ENCODE data around the gene SYT14. TPM values are rescaled to one million over a fixed set of nuclear protein-coding genes. Genes with fewer than 3 reads are reported as not detected.

Gene SYT14
- polyA plus RNA-seq, 2 of the 4 experiments (the other 2 are of a cell fraction), result 0.01 to 0.06 TPM

DNA sequence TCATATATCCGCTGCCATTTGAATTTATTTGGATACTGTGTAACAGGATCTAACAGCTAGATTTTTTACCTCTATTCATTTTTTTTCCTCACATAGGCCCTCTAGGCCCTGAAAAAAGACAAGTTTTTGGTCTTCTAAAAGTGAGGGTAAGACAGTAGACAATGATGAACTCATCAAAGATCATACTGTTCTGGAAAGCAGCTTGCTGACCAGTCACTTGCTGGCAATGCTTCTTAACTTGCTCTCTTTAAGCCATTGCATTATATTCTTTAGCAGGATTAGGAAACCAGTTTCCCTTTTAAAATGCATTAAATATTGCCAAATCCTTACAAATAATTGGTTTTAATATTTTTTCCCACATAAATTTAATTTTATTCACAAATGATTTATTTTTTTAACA is 65.5 kb downstream of the SYT14 start:
- no peak for ATAC-seq
- no peak overlapping the region for H3K4me3 ChIP-seq
- WGBS (ENCODE audit: missing lambda C conversion rate), result 74% methylated on average over 1 of the region's 1 CpG
- H3K4me2 ChIP-seq, result no peak overlapping the region
- DNase-seq (ENCODE audit: low read depth in 1 of 2, low spot score in 1 of 2), result no peak
- no peaks in the 10 kb centered on the region for H3K4me1 ChIP-seq
- H3K9me3 ChIP-seq, result no peaks in the 10 kb centered on the region
- ChIA-PET CTCF (no interaction called here), POLR2A (no interaction called here)
- TF ChIP-seq RNF2 (IDR thresholded peaks at IDR 0.05; ENCODE audit: borderline replicate concordance, low read depth), result no peak
- TF ChIP-seq POLR2AphosphoS2 (conservative IDR thresholded peaks at IDR 0.05; ENCODE audit: low read length), result no peak
- no peak for TF ChIP-seq HOXB5 (CRISPR knock-in tag; IDR thresholded peaks at IDR 0.05)
- TF ChIP-seq RFX5 (IDR thresholded peaks at IDR 0.05), result no peak
- TF ChIP-seq, protein P1, sequence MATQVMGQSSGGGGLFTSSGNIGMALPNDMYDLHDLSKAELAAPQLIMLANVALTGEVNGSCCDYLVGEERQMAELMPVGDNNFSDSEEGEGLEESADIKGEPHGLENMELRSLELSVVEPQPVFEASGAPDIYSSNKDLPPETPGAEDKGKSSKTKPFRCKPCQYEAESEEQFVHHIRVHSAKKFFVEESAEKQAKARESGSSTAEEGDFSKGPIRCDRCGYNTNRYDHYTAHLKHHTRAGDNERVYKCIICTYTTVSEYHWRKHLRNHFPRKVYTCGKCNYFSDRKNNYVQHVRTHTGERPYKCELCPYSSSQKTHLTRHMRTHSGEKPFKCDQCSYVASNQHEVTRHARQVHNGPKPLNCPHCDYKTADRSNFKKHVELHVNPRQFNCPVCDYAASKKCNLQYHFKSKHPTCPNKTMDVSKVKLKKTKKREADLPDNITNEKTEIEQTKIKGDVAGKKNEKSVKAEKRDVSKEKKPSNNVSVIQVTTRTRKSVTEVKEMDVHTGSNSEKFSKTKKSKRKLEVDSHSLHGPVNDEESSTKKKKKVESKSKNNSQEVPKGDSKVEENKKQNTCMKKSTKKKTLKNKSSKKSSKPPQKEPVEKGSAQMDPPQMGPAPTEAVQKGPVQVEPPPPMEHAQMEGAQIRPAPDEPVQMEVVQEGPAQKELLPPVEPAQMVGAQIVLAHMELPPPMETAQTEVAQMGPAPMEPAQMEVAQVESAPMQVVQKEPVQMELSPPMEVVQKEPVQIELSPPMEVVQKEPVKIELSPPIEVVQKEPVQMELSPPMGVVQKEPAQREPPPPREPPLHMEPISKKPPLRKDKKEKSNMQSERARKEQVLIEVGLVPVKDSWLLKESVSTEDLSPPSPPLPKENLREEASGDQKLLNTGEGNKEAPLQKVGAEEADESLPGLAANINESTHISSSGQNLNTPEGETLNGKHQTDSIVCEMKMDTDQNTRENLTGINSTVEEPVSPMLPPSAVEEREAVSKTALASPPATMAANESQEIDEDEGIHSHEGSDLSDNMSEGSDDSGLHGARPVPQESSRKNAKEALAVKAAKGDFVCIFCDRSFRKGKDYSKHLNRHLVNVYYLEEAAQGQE (IDR thresholded peaks at IDR 0.05), result no peak
- no peak for TF ChIP-seq KDM5A (IDR thresholded peaks at IDR 0.05)
- TF ChIP-seq, protein P2, sequence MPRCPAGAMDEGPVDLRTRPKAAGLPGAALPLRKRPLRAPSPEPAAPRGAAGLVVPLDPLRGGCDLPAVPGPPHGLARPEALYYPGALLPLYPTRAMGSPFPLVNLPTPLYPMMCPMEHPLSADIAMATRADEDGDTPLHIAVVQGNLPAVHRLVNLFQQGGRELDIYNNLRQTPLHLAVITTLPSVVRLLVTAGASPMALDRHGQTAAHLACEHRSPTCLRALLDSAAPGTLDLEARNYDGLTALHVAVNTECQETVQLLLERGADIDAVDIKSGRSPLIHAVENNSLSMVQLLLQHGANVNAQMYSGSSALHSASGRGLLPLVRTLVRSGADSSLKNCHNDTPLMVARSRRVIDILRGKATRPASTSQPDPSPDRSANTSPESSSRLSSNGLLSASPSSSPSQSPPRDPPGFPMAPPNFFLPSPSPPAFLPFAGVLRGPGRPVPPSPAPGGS (IDR thresholded peaks at IDR 0.05), result no peak
- TF ChIP-seq, protein P3, sequence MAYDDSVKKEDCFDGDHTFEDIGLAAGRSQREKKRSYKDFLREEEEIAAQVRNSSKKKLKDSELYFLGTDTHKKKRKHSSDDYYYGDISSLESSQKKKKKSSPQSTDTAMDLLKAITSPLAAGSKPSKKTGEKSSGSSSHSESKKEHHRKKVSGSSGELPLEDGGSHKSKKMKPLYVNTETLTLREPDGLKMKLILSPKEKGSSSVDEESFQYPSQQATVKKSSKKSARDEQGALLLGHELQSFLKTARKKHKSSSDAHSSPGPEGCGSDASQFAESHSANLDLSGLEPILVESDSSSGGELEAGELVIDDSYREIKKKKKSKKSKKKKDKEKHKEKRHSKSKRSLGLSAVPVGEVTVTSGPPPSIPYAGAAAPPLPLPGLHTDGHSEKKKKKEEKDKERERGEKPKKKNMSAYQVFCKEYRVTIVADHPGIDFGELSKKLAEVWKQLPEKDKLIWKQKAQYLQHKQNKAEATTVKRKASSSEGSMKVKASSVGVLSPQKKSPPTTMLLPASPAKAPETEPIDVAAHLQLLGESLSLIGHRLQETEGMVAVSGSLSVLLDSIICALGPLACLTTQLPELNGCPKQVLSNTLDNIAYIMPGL (CRISPR knock-in tag; IDR thresholded peaks at IDR 0.05; ENCODE audit: borderline replicate concordance), result no peak
- TF ChIP-seq NPAS2 (CRISPR knock-in tag; IDR thresholded peaks at IDR 0.05; ENCODE audit: borderline replicate concordance), result no peak
- TF ChIP-seq CBX2 (IDR thresholded peaks at IDR 0.05; ENCODE audit: borderline replicate concordance, low read depth), result no peak
- TF ChIP-seq, protein P4, sequence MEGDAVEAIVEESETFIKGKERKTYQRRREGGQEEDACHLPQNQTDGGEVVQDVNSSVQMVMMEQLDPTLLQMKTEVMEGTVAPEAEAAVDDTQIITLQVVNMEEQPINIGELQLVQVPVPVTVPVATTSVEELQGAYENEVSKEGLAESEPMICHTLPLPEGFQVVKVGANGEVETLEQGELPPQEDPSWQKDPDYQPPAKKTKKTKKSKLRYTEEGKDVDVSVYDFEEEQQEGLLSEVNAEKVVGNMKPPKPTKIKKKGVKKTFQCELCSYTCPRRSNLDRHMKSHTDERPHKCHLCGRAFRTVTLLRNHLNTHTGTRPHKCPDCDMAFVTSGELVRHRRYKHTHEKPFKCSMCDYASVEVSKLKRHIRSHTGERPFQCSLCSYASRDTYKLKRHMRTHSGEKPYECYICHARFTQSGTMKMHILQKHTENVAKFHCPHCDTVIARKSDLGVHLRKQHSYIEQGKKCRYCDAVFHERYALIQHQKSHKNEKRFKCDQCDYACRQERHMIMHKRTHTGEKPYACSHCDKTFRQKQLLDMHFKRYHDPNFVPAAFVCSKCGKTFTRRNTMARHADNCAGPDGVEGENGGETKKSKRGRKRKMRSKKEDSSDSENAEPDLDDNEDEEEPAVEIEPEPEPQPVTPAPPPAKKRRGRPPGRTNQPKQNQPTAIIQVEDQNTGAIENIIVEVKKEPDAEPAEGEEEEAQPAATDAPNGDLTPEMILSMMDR (IDR thresholded peaks at IDR 0.05), result no peak
- no peak for TF ChIP-seq FOSB (CRISPR knock-in tag; IDR thresholded peaks at IDR 0.05)
- no peak for TF ChIP-seq FOXS1 (CRISPR knock-in tag; IDR thresholded peaks at IDR 0.05)
- TF ChIP-seq ESRRA (IDR thresholded peaks at IDR 0.05; ENCODE audit: borderline replicate concordance, low read length), result no peak
- FAIRE-seq, result no peak
- H3K27ac ChIP-seq, result no peak overlapping the region

DNA sequence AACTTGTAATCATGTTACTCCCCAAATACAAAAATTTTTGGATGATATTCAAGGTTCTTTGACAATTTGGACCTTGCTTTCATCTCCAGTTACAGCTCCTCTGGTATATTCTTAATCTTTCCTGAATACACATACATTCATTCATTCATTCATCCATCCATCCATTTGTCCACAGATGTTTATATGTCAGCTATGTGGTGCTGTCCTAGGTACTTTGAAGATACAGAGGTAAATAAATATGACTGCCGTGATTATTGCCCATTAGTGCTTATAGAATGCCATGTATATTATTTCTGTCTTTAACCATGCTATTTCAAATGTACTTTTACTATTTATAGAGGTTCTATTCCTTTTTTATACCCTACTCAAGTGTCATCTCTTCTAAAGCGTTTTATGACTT is 72.1 kb downstream of the SYT14 start:
- POLR2A ChIA-PET, result no interaction called here
- CTCF ChIA-PET, result no interaction called here
- Histone ChIP-seq H3K4me3 (no peak overlapping the region), H3K4me1 (no peaks in the 10 kb centered on the region), H3K4me2 (no peak overlapping the region), H3K9me3 (no peaks in the 10 kb centered on the region), H3K27ac (no peak overlapping the region)
- FAIRE-seq (no peak), DNase-seq (ENCODE audit: low read depth in 1 of 2, low spot score in 1 of 2) (no peak), ATAC-seq (no peak)
- 0% methylated on average over 2 of the region's 2 CpGs for WGBS (ENCODE audit: missing lambda C conversion rate)
- TF ChIP-seq JUNB (IDR thresholded peaks at IDR 0.05) (no peak), MYC (IDR thresholded peaks at IDR 0.05; ENCODE audit: borderline replicate concordance, low read length) (no peak), TP53 (CRISPR knock-in tag; IDR thresholded peaks at IDR 0.05) (no peak), GATA3 (IDR thresholded peaks at IDR 0.05; ENCODE audit: borderline replicate concordance) (no peak), BHLHE40 (IDR thresholded peaks at IDR 0.05; ENCODE audit: low read depth, low read length) (no peak), POLR2A (IDR thresholded peaks at IDR 0.05; ENCODE audit: low read length) (no peak), HEYL (CRISPR knock-in tag; IDR thresholded peaks at IDR 0.05) (no peak), PHF8 (IDR thresholded peaks at IDR 0.05; ENCODE audit: borderline replicate concordance, low read depth) (no peak), ZSCAN20 (CRISPR knock-in tag; IDR thresholded peaks at IDR 0.05) (no peak), CHD2 (IDR thresholded peaks at IDR 0.05; ENCODE audit: low read length, partially characterized antibody) (no peak), ZFP36 (IDR thresholded peaks at IDR 0.05; ENCODE audit: borderline replicate concordance, partially characterized antibody) (no peak), NFE2L2 (conservative IDR thresholded peaks at IDR 0.05; ENCODE audit: low read length) (no peak)
- TF ChIP-seq, protein P5, sequence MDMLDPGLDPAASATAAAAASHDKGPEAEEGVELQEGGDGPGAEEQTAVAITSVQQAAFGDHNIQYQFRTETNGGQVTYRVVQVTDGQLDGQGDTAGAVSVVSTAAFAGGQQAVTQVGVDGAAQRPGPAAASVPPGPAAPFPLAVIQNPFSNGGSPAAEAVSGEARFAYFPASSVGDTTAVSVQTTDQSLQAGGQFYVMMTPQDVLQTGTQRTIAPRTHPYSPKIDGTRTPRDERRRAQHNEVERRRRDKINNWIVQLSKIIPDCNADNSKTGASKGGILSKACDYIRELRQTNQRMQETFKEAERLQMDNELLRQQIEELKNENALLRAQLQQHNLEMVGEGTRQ (IDR thresholded peaks at IDR 0.05), result no peak
- TF ChIP-seq, protein P6, sequence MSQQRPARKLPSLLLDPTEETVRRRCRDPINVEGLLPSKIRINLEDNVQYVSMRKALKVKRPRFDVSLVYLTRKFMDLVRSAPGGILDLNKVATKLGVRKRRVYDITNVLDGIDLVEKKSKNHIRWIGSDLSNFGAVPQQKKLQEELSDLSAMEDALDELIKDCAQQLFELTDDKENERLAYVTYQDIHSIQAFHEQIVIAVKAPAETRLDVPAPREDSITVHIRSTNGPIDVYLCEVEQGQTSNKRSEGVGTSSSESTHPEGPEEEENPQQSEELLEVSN (IDR thresholded peaks at IDR 0.05; ENCODE audit: borderline replicate concordance, low read depth), result no peak
- TF ChIP-seq, protein P7, sequence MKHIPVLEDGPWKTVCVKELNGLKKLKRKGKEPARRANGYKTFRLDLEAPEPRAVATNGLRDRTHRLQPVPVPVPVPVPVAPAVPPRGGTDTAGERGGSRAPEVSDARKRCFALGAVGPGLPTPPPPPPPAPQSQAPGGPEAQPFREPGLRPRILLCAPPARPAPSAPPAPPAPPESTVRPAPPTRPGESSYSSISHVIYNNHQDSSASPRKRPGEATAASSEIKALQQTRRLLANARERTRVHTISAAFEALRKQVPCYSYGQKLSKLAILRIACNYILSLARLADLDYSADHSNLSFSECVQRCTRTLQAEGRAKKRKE (CRISPR knock-in tag; IDR thresholded peaks at IDR 0.05; ENCODE audit: low read depth), result no peak
